ENCODE measurements around the gene LNX1.

Gene LNX1

GRCh38 chr4:53626491-53626890 is 35.2 kb upstream of the LNX1 start:
- TF ChIP-seq, protein P1, sequence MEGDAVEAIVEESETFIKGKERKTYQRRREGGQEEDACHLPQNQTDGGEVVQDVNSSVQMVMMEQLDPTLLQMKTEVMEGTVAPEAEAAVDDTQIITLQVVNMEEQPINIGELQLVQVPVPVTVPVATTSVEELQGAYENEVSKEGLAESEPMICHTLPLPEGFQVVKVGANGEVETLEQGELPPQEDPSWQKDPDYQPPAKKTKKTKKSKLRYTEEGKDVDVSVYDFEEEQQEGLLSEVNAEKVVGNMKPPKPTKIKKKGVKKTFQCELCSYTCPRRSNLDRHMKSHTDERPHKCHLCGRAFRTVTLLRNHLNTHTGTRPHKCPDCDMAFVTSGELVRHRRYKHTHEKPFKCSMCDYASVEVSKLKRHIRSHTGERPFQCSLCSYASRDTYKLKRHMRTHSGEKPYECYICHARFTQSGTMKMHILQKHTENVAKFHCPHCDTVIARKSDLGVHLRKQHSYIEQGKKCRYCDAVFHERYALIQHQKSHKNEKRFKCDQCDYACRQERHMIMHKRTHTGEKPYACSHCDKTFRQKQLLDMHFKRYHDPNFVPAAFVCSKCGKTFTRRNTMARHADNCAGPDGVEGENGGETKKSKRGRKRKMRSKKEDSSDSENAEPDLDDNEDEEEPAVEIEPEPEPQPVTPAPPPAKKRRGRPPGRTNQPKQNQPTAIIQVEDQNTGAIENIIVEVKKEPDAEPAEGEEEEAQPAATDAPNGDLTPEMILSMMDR (conservative IDR thresholded peaks at IDR 0.05), result no peak
- no peak for TF ChIP-seq ZFX (IDR thresholded peaks at IDR 0.05)
- no peak overlapping the region for H3K27ac ChIP-seq

DNA sequence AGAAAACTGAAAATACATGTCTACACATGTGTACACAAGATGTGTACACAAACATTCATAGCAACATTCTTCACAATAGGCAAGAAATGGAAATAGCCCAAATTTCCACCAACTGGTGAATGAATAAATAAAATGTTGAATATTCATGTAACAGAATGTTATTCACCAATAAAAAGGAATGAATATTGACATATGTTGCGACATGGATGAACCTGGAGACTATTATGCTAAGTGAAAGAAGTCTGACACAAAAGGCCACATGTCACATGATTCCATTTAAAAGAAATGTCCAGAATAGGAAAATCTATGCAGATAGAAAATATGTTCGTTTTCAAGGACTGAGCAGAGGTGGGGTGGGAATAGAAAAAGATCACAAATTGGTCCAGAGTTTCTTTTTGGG is 34.6 kb upstream of the LNX1 start:
- TF ChIP-seq, protein P1 (conservative IDR thresholded peaks at IDR 0.05), result no peak
- no peak for TF ChIP-seq ZFX (IDR thresholded peaks at IDR 0.05)

DNA sequence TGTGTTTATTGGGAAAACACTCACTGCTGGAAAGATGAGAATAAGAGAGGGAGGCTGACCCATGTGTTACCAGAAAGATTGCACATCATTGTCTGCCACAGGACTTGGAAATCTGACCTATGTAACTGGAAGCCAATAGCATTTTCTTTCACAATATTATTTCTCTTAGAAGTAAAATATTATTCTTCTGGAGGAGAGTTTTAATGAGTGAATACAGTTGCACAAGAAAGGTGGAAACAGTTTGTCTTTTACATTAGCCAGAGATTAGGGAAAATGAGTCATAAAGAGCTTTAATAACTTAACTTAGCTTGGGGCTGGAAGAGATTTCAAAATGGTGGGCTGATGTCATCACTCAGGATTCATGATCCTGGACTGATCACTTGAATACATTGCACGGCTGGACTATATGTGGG is 31.5 kb upstream of the LNX1 start:
- TF ChIP-seq ZFX (IDR thresholded peaks at IDR 0.05), result no peak
- TF ChIP-seq, protein P1 (conservative IDR thresholded peaks at IDR 0.05), result no peak
- H3K27ac ChIP-seq, result no peak overlapping the region

More for the DNA sequence above, 34.6 kb upstream of the LNX1 start:
- H3K27ac ChIP-seq, result no peak overlapping the region

- TF ChIP-seq, protein P1 (conservative IDR thresholded peaks at IDR 0.05), result peak; percentile 11; the same call in 1 of the 2 replicates
- no peak for TF ChIP-seq ZFX (IDR thresholded peaks at IDR 0.05)
- no peak overlapping the region for H3K27ac ChIP-seq
Measured at GRCh38 chr4:53620956-53621355, 29.7 kb upstream of the LNX1 start.

GRCh38 chr4:53619431-53619830 is 28.1 kb upstream of the LNX1 start:
- TF ChIP-seq ZFX (IDR thresholded peaks at IDR 0.05), result no peak
- TF ChIP-seq, protein P1 (conservative IDR thresholded peaks at IDR 0.05), result no peak
- H3K27ac ChIP-seq, result no peak overlapping the region

- H3K27ac ChIP-seq, result no peak overlapping the region
- no peak for TF ChIP-seq ZFX (IDR thresholded peaks at IDR 0.05)
- TF ChIP-seq, protein P1 (conservative IDR thresholded peaks at IDR 0.05), result no peak
Measured at GRCh38 chr4:53618321-53618720, 27.0 kb upstream of the LNX1 start.

DNA sequence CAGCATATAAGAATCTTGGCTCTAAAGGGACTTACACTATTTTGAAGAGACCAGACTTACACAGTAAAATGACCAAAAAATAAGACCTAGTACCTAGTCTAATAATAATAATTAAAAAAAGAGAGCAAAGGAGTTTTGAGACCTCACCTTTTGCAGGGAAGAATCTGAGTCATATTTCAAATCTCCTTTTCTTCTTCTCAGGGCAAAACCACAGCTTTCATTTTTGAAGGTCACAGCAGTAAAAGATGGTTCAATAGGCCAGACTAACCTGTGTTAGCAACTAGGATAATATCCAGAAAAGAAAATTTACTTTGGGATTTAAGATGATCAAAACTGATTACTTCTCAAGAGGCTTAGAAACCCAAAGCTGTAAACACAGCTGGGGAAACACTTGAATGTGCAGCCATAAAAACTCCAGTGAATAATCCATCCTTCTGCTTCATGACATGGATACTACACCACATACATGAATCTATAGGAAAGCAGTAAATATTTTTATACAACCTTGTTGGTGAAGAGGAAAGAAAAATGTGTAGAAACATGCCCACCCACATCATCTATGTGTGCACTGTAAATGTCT is 25.9 kb upstream of the LNX1 start:
- no peak for TF ChIP-seq ZFX (IDR thresholded peaks at IDR 0.05)
- TF ChIP-seq, protein P1 (conservative IDR thresholded peaks at IDR 0.05), result no peak
- H3K27ac ChIP-seq, result no peak overlapping the region

Measured in C4-2B (cell line).